ENCODE data around the gene ARMH3.

- TF ChIP-seq ZSCAN29 (IDR thresholded peaks at IDR 0.05) (no peak), RFX5 (IDR thresholded peaks at IDR 0.05; ENCODE audit: low read depth, low read length) (no peak), CTCF (IDR thresholded peaks at IDR 0.05 in 2 of 3, conservative IDR thresholded peaks at IDR 0.05 in 1 of 3; ENCODE audit: control insufficient read depth in 2 of 3, extremely low read depth in 1 of 3, insufficient read depth in 1 of 3, low read depth in 3 of 3, low read length in 3 of 3) (no peak), NR2C1 (IDR thresholded peaks at IDR 0.05) (no peak), POLR2A (IDR thresholded peaks at IDR 0.05; ENCODE audit: low read depth, low read length) (no peak), RCOR1 (conservative IDR thresholded peaks at IDR 0.05; ENCODE audit: low read depth, low read length) (no peak), GATAD2B (conservative IDR thresholded peaks at IDR 0.05; ENCODE audit: low read depth) (no peak), EZH2 (IDR thresholded peaks at IDR 0.05; ENCODE audit: borderline replicate concordance, control insufficient read depth, low read depth, low read length) (no peak), SPI1 (IDR thresholded peaks at IDR 0.05; ENCODE audit: borderline replicate concordance, insufficient read depth, low read depth, low read length) (no peak), IKZF2 (IDR thresholded peaks at IDR 0.05) (no peak), CHD4 (IDR thresholded peaks at IDR 0.05) (no peak), ZBTB33 (IDR thresholded peaks at IDR 0.05) (no peak), EP300 (IDR thresholded peaks at IDR 0.05; ENCODE audit: borderline replicate concordance in 1 of 2, control insufficient read depth in 1 of 2, low read depth in 2 of 2, low read length in 2 of 2) (no peak), HDAC2 (IDR thresholded peaks at IDR 0.05) (no peak)
Observed at GRCh38 chr10:101934686-101935305, 121.2 kb downstream of the ARMH3 start.
